Islet of Langerhans (tissue), 1 donor: ENCODE results near the gene PCDHA11.
"Not testable (repeated sequence)": the region's sequence is repeated elsewhere in the genome, so short reads cannot be mapped to it uniquely, and the experiment has no call there.

Experiments used
- FAIRE-seq: peaks from one replicate; lab custom pipeline; 2011; peaks lifted over from hg19 to GRCh38; lab: Jason Lieb, UNC

Gene PCDHA11, protein sequence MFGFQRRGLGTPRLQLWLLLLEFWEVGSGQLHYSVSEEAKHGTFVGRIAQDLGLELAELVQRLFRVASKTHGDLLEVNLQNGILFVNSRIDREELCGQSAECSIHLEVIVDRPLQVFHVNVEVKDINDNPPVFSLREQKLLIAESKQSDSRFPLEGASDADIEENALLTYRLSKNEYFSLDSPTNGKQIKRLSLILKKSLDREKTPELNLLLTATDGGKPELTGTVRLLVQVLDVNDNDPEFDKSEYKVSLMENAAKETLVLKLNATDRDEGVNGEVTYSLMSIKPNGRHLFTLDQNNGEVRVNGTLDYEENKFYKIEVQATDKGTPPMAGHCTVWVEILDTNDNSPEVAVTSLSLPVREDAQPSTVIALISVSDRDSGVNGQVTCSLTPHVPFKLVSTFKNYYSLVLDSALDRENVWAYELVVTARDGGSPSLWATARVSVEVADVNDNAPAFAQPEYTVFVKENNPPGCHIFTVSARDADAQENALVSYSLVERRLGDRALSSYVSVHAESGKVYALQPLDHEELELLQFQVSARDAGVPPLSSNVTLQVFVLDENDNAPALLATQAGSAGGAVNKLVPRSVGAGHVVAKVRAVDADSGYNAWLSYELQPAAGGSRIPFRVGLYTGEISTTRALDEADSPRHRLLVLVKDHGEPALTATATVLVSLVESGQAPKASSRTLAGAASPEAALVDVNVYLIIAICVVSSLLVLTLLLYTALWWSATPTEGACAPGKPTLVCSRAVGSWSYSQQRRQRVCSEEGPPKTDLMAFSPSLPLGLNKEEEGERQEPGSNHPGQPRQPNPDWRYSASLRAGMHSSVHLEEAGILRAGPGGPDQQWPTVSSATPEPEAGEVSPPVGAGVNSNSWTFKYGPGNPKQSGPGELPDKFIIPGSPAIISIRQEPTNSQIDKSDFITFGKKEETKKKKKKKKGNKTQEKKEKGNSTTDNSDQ

DNA sequence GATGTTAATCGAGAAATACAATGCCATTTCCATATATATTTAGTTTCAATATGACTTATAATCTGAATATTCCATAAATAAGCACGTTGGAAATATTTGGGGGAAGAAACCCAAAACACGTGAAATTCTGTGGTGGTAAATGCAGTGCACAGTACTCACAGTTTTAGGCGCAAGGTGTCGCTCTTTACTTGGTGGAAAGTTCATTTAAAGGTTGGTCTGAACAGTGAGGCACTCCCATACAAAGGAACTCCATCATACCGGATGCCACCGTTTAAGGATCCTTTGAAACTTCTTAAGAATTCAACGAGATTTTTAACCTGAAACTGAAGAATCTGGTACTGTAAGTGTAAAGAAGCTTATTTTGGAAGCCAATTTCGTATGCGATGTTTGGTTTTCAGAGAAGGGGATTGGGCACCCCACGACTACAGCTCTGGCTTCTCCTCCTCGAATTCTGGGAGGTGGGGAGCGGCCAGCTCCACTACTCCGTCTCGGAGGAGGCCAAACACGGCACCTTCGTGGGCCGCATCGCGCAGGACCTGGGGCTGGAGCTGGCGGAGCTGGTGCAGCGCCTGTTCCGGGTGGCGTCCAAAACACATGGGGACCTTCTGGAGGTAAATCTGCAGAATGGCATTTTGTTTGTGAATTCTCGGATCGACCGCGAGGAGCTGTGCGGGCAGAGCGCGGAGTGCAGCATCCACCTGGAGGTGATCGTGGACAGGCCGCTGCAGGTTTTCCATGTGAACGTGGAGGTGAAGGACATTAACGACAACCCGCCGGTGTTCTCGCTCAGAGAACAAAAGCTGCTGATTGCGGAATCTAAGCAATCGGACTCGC lies at the start of gene PCDHA11:
Gene PCDHA11, plus strand, starts transcription at position 237 of the 834 bp plus-strand sequence. Its CDS starts 147 bp downstream, at position 384.
- no peak for FAIRE-seq

DNA sequence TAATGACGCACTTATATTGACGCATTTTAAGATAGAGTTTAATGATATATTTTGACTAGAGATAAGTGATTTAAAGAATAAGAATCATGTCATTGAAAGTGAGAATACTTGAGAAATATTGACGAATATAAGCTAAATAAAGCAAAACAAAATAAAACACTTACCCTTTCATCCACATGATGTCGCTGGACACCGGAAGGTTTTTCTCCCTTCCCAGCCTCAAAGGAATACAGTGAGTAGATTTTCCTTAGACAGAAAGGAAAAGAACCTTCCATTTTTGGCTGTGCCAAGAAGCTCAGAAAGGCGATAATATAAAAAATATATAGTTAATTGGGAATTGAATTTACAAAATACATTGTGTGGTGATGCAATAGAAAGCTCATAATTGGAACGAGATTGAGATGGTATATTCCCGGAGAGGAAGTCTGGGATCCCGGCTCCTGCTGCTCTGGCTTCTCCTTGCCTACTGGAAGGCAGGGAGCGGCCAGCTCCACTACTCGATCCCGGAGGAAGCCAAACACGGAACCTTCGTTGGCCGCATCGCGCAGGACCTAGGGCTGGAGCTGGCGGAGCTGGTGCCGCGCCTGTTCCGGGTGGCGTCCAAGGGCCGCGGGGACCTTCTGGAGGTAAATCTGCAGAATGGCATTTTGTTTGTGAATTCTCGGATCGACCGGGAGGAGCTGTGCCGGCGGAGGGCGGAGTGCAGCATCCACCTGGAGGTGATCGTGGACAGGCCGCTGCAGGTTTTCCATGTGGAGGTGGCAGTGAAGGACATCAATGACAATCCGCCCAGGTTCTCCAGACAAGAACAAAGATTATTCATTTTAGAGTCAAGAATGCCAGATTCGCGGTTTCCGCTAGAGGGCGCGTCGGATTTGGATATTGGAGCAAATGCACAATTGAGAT lies 47.1 kb upstream of the PCDHA11 start, which contains the start of gene PCDHA5:
Gene PCDHA5, plus strand, starts transcription at position 239 of the 906 bp plus-strand sequence.
- peak; percentile 53 for FAIRE-seq

DNA sequence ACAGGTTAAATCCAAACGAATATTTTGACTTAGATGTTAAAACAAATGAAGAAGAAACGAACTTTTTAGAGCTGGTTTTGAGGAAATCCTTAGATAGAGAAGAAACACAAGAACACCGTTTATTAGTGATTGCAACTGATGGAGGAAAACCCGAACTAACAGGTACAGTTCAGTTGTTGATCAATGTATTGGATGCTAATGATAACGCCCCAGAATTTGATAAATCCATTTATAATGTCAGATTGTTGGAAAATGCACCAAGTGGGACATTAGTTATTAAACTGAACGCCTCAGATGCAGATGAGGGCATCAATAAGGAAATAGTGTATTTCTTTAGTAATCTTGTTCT lies 46.5 kb upstream of the PCDHA11 start:
- no peak for FAIRE-seq

DNA sequence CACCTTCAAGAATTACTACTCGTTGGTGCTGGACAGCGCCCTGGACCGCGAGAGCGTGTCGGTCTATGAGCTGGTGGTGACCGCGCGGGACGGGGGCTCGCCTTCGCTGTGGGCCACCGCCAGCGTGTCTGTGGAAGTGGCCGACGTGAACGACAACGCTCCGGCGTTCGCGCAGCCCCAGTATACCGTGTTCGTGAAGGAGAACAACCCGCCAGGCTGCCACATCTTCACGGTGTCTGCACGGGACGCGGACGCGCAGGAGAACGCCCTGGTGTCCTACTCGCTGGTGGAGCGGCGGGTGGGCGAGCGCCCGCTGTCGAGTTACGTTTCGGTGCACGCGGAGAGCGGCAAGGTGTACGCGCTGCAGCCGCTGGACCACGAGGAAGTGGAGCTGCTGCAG lies 45.8 kb upstream of the PCDHA11 start:
- FAIRE-seq = not testable (repeated sequence)

DNA sequence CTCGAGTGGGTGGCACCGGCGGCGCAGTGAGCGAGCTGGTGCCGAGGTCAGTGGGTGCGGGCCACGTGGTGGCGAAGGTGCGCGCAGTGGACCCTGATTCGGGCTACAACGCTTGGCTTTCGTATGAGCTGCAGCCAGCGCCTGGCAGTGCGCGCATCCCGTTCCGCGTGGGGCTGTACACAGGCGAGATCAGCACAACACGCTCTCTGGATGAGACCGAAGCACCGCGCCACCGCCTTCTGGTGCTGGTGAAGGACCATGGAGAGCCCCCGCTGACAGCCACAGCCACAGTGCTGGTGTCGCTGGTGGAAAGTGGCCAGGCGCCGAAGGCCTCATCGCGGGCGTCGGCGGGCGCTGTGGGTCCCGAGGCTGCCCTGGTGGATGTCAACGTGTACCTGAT lies 45.3 kb upstream of the PCDHA11 start:
- no peak for FAIRE-seq

DNA sequence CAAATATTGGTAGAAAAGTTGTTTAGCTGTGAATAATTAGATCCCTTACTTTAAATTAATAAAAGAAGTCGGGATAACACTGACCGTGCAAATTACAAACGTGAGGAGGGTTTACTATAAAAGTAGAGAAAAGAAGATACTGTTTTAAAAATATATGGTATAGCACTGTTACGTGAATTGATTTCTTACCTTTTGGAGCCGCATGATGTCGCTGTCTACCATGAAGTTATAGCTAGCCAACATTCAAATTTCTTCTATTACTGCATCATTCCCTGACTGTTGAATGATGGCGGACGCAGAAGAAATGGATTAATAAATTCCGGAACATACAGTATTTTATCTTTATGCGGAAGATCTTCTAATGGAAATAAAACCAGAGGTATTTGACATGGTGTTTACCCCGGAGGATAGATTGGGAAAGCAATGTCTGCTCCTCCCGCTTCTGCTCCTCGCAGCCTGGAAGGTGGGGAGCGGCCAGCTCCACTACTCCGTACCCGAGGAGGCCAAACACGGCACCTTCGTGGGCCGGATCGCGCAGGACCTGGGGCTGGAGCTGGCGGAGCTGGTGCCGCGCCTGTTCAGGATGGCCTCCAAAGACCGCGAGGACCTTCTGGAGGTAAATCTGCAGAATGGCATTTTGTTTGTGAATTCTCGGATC lies 40.9 kb upstream of the PCDHA11 start, which contains the start of gene PCDHA6:
Gene PCDHA6, plus strand, starts transcription at position 257 of the 658 bp plus-strand sequence. Its CDS starts 132 bp downstream, at position 389.
- no peak for FAIRE-seq

DNA sequence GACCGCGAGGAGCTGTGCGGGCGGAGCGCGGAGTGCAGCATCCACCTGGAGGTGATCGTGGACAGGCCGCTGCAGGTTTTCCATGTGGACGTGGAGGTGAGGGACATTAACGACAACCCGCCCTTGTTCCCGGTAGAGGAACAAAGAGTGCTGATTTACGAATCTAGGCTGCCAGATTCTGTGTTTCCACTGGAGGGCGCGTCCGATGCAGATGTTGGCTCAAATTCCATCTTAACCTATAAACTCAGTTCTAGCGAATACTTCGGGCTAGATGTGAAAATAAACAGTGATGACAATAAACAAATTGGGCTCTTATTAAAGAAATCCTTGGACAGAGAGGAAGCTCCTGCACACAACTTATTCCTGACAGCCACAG lies 40.4 kb upstream of the PCDHA11 start:
- no peak for FAIRE-seq

DNA sequence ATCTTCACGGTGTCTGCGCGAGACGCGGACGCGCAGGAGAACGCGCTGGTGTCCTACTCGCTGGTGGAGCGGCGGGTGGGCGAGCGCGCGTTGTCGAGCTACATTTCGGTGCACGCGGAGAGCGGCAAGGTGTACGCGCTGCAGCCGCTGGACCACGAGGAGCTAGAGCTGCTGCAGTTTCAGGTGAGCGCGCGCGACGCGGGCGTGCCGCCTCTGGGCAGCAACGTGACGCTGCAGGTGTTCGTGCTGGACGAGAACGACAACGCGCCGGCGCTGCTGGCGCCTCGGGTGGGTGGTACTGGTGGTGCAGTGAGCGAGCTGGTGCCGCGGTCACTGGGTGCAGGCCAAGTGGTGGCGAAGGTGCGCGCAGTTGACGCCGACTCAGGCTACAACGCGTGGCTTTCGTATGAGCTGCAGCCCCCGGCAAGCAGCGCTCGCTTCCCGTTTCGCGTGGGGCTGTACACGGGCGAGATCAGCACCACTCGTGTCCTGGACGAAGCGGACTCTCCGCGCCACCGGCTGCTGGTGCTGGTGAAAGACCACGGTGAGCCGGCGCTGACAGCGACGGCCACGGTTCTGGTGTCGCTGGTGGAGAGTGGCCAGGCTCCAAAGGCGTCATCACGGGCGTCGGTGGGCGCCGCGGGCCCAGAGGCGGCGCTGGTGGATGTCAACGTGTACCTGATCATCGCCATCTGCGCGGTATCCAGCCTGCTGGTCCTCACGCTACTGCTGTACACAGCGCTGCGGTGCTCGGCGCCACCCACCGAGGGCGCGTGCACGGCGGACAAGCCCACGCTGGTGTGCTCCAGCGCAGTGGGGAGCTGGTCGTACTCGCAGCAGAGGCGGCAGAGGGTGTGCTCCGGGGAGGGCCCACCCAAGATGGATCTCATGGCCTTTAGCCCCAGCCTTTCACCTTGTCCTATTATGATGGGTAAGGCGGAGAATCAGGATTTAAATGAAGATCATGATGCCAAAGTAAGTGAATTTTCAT lies 39.0 kb upstream of the PCDHA11 start:
- FAIRE-seq = not testable (repeated sequence)

DNA sequence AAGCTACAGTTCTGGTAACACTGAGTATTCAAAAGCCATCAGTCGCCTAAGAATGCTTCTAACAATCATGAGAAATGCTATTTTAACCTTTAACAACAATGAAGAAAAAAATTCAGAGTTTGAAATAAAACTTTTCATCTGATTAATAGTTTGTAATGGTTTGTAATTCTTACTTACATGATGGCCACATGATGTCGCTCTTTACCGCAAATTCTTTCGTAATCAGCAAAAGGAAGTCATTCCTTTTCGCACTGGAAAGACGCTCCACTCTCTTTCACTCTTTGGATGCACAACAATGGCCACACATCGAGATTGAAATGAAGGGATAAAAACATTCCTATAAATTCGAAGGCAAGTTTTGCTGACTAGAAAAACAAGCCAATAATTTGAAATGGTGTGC lies 34.8 kb upstream of the PCDHA11 start, which contains the start of gene PCDHA7:
Gene PCDHA7, plus strand, starts transcription at position 277 of the 400 bp plus-strand sequence. Its CDS starts 115 bp downstream, at position 392.
- FAIRE-seq = no peak

DNA sequence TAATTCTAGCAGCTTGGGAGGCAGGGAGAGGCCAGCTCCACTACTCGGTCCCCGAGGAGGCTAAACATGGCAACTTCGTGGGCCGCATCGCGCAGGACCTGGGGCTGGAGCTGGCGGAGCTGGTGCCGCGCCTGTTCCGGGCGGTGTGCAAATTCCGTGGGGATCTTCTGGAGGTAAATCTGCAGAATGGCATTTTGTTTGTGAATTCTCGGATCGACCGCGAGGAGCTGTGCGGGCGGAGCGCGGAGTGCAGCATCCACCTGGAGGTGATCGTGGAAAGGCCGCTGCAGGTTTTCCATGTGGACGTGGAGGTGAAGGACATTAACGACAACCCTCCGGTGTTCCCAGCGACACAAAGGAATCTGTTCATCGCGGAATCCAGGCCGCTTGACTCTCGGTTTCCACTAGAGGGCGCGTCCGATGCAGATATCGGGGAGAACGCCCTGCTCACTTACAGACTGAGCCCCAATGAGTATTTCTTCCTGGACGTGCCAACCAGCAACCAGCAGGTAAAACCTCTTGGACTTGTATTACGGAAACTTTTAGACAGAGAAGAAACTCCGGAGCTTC lies 34.2 kb upstream of the PCDHA11 start:
- not testable (repeated sequence) for FAIRE-seq

DNA sequence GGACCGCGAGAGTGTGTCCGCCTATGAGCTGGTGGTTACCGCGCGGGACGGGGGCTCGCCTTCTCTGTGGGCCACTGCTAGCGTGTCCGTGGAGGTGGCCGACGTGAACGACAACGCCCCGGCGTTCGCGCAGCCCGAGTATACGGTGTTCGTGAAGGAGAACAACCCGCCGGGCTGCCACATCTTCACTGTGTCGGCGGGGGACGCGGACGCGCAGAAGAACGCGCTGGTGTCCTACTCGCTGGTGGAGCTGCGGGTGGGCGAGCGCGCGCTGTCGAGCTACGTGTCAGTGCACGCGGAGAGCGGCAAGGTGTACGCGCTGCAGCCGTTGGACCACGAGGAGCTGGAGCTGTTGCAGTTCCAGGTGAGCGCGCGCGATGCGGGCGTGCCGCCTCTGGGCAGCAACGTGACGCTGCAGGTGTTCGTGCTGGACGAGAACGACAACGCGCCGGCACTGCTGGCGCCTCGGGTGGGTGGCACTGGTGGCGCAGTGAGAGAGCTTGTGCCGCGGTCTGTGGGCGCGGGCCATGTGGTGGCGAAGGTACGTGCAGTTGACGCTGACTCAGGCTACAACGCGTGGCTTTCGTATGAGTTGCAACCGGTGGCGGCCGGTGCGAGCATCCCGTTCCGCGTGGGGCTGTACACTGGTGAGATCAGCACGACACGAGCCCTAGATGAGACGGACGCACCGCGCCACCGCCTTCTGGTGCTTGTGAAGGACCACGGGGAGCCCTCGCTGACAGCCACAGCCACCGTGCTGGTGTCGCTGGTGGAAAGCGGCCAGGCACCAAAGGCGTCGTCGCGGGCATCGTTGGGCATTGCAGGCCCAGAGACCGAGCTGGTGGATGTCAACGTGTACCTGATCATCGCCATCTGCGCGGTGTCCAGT lies 32.9 kb upstream of the PCDHA11 start:
- FAIRE-seq = no peak

DNA sequence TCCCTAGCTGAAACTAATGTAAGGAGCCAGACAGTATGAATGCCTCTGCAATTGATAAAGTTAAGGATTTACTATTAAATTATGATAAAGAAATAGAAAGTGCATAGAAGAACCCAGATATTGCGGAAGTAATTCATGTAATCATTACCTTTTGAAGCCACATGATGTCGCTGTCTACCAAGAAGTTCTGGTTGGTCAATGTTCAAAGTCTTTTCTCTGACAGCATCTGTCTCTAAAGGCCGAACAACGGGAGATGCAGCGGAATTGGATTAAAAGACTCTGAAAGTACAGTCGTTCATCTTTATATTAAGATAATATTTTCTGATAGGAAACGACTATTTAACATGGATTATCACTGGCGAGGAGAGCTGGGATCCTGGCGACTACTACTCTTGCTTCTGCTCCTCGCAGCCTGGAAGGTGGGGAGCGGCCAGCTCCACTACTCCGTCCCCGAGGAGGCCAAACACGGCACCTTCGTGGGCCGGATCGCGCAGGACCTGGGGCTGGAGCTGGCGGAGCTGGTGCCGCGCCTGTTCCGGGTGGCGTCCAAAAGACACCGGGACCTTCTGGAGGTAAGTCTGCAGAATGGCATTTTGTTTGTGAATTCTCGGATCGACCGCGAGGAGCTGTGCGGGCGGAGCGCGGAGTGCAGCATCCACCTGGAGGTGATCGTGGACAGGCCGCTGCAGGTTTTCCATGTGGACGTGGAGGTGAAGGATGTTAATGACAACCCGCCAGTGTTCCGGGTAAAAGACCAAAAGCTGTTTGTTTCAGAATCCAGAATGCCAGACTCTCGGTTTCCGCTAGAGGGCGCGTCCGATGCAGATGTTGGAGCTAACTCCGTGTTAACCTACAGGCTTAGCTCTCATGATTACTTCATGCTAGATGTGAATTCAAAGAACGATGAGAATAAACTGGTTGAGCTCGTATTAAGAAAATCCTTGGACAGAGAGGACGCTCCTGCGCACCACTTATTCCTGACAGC lies 27.5 kb upstream of the PCDHA11 start, which contains the start of gene PCDHA8:
Gene PCDHA8, plus strand, starts transcription at position 210 of the 985 bp plus-strand sequence. Its CDS starts 135 bp downstream, at position 345.
- no peak for FAIRE-seq

DNA sequence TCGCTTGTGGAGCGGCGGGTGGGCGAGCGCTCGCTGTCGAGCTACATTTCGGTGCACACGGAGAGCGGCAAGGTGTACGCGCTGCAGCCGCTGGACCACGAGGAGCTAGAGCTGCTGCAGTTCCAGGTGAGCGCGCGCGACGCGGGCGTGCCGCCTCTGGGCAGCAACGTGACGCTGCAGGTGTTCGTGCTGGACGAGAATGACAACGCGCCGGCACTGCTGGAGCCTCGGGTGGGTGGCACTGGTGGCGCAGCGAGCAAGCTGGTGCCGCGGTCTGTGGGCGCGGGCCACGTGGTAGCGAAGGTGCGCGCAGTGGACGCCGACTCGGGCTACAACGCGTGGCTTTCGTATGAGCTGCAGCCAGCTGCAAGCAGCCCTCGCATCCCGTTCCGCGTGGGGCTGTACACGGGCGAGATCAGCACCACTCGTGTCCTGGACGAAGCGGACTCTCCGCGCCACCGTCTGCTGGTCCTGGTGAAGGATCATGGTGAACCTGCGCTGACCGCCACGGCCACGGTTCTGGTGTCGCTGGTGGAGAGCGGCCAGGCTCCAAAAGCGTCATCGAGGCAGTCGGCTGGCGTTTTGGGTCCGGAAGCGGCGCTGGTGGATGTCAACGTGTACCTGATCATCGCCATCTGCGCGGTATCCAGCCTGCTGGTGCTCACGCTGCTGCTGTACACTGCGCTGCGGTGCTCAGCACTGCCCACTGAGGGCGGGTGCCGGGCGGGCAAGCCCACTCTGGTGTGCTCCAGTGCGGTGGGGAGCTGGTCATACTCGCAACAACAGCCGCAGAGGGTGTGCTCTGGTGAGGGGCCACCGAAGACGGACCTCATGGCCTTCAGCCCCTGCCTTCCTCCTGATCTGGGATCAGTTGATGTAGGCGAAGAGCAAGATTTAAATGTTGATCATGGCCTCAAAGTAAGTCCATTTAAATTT lies 25.7 kb upstream of the PCDHA11 start:
- FAIRE-seq = no peak

DNA sequence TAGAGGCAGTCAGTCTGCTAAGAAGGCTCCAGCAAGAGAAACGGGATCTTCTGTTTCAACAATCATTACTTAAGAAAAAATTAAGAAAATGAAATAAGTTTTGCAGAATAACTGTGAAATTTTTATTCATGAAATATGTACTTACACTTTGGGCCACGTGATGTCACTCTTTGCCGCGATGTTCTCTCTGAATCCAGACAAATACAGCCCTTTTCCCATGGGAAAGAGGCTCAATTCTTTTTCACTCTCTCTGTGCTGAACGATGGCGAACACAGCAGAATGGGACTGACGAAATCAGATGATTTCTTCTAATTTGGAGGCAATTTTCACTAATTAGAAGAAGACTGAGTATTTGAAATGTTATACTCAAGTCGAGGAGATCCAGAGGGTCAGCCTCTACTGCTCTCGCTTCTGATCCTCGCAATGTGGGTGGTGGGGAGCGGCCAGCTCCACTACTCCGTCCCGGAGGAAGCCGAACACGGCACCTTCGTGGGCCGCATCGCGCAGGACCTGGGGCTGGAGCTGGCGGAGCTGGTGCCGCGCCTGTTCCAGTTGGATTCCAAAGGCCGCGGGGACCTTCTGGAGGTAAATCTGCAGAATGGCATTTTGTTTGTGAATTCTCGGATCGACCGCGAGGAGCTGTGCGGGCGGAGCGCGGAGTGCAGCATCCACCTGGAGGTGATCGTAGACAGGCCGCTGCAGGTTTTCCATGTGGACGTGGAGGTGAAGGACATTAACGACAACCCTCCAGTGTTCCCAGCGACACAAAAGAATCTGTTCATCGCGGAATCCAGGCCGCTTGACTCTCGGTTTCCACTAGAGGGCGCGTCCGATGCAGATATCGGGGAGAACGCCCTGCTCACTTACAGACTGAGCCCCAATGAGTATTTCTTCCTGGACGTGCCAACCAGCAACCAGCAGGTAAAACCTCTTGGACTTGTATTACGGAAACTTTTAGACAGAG lies 20.3 kb upstream of the PCDHA11 start, which contains the start of gene PCDHA9:
Gene PCDHA9, plus strand, starts transcription at position 244 of the 964 bp plus-strand sequence. Its CDS starts 114 bp downstream, at position 358.
- FAIRE-seq = not testable (repeated sequence)
